HUES48 (cell line): ENCODE results near the gene AGRN.
"Not testable (repeated sequence)": the region's sequence is repeated elsewhere in the genome, so short reads cannot be mapped to it uniquely, and the experiment has no call there.

Experiments used
- H3K27ac ChIP-seq: one replicate; pipeline ENCODE4 v1.7.0; 2013; ENCODE audit warnings: low read depth, low read length, inconsistent platforms
- H3K27me3 ChIP-seq: 2 replicates; pipeline ENCODE4 v1.6.1; 2013; ENCODE audit warnings: mild to moderate bottlenecking, low read length; ENCODE audit not compliant: control insufficient read depth, insufficient read depth
- H3K36me3 ChIP-seq: 2 replicates; pipeline ENCODE4 v1.6.1; 2013; ENCODE audit warnings: low read length; ENCODE audit not compliant: control insufficient read depth, insufficient read depth
- H3K4me1 ChIP-seq: 2 replicates; pipeline ENCODE4 v1.6.1; 2013; ENCODE audit warnings: mild to moderate bottlenecking, low read length; ENCODE audit not compliant: control insufficient read depth, insufficient read depth
- H3K4me3 ChIP-seq: 2 replicates; pipeline ENCODE4 v1.5.1; 2013; ENCODE audit warnings: mild to moderate bottlenecking, low read depth, low read length
- H3K9ac ChIP-seq: 2 replicates; pipeline ENCODE4 v1.6.1; 2013; ENCODE audit warnings: mild to moderate bottlenecking, low read depth, low read length, moderate library complexity
- H3K9me3 ChIP-seq: 2 replicates; pipeline ENCODE4 v1.6.1; 2013; ENCODE audit warnings: low read length; ENCODE audit not compliant: control insufficient read depth, insufficient read depth

AGRN gene

DNA sequence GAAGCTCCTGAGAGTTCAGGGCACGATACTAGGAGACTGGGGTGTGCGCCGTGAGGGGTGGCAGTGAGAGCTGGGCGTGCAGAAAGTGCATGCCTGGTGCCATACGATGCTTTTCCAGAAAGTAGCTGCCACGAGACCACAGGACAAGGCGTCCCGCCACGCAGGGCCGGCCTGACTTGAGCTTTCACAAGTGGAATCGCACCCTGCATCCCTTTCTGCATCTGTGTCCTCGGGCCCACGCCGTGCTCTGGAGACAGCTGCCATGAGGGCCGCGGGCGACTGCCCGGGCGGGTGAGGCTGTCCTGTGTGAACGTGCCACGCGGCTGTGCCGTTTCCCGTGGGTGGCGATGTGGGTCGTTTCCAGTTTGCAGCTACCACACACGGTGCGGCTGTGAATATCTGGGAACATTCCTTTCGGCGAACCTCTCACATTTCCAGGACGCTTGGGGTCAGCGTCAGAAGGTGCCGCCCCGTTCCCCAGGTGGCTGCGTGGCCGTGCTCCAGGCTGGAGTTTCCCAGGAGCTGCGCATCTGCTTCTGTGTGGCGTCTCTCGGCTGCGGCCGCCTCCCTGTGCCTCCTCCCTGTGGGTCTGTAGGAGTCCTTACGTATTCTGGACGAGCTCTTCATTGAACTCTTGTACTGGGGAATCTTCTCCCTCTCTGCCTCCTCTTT is 37.0 kb upstream of the AGRN start:
- Histone ChIP-seq H3K9me3 (no peaks in the 10 kb centered on the region), H3K27me3 (peaks cover 49% of the 10 kb centered on the region), H3K36me3 (no peaks in the 10 kb centered on the region), H3K4me3 (no peak overlapping the region), H3K4me1 (no peaks in the 10 kb centered on the region), H3K9ac (no peak overlapping the region), H3K27ac (no peak overlapping the region)

GRCh38 chr1:983798-984475 is 36.0 kb upstream of the AGRN start:
- Histone ChIP-seq H3K9me3 (no peaks in the 10 kb centered on the region), H3K27me3 (peaks cover 55% of the 10 kb centered on the region), H3K9ac (no peak overlapping the region), H3K4me1 (no peaks in the 10 kb centered on the region), H3K27ac (no peak overlapping the region), H3K4me3 (no peak overlapping the region), H3K36me3 (no peaks in the 10 kb centered on the region)

DNA sequence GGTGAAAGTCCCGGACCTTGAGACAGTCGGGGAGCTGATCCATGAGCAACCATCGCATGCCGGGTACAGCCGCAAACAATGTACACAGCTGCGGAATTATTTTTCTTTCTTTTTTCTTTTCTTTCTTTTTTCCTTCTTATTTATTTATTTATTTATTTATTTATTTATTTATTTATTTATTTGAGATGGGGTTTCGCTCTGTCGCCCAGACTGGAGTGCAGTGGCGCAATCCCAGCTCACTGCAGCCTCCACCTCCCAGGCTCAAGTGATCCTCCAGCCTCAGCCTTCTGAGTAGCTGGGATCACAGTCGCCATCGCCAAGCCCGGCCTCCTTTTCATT is 35.5 kb upstream of the AGRN start:
- Histone ChIP-seq H3K36me3 (no peaks in the 10 kb centered on the region), H3K9ac (no peak overlapping the region), H3K9me3 (no peaks in the 10 kb centered on the region), H3K4me3 (no peak overlapping the region), H3K27me3 (peaks cover 59% of the 10 kb centered on the region), H3K4me1 (no peaks in the 10 kb centered on the region), H3K27ac (no peak overlapping the region)

DNA sequence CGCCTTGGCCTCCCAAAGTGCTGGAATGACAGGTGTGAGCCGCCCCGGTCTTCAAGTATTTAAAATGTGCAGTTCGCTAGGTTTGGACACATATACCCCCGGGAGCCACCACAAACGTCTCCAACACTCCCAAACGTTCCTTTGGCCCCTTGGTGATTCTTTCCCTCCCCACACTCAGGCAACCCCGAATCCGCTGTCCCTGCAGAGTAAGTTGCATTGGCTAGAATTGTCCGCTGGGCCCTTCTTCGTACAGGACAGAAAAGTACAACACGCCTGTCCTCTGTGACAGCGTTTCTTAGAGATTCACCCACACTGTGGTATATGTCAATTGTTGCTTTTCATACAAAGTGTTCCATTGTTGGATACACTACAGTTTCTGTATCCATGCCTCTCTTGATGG is 34.8 kb upstream of the AGRN start:
- H3K27ac ChIP-seq: no peak overlapping the region
- no peaks in the 10 kb centered on the region for H3K4me1 ChIP-seq
- H3K36me3 ChIP-seq: no peaks in the 10 kb centered on the region
- H3K27me3 ChIP-seq: peaks cover 57% of the 10 kb centered on the region
- H3K9me3 ChIP-seq: no peaks in the 10 kb centered on the region
- no peak overlapping the region for H3K9ac ChIP-seq
- H3K4me3 ChIP-seq: no peak overlapping the region

- H3K9ac ChIP-seq, H3K36me3 ChIP-seq, H3K4me1 ChIP-seq, H3K4me3 ChIP-seq, H3K27ac ChIP-seq, H3K9me3 ChIP-seq: not testable (repeated sequence)
- H3K27me3 ChIP-seq: peaks cover 61% of the 10 kb centered on the region
Measured at GRCh38 chr1:988061-988460, 31.9 kb upstream of the AGRN start.

GRCh38 chr1:991275-991674 is 28.6 kb upstream of the AGRN start:
- H3K9me3 ChIP-seq, H3K9ac ChIP-seq, H3K27ac ChIP-seq, H3K36me3 ChIP-seq, H3K4me3 ChIP-seq, H3K4me1 ChIP-seq: not testable (repeated sequence)
- peaks cover 64% of the 10 kb centered on the region for H3K27me3 ChIP-seq

- H3K27ac ChIP-seq: no peak overlapping the region
- H3K36me3 ChIP-seq: no peaks in the 10 kb centered on the region
- no peak overlapping the region for H3K9ac ChIP-seq
- no peaks in the 10 kb centered on the region for H3K9me3 ChIP-seq
- H3K27me3 ChIP-seq: peaks cover 67% of the 10 kb centered on the region
- H3K4me3 ChIP-seq: no peak overlapping the region
- no peaks in the 10 kb centered on the region for H3K4me1 ChIP-seq
Measured at GRCh38 chr1:991895-992294, 28.0 kb upstream of the AGRN start.

DNA sequence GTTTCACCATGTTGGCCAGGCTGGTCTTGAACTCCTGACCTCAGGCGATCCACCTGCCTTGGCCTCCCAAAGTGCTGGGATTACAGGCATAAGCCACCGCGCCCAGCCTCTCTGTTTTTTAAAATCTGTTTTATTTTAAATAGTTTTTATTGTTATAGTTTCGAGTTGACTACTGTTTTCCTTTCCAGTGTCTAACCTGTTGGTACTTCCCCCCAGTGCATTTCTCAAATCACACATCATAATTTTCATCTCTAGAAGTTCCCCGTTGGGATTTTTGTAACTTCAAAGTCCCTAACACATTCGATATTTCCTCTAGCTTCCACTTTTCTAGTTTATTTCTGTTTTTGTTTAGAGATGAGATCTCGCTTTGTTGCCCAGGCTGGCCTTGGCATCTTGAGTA is 27.6 kb upstream of the AGRN start:
- no peak overlapping the region for H3K9ac ChIP-seq
- H3K9me3 ChIP-seq: no peaks in the 10 kb centered on the region
- no peak overlapping the region for H3K27ac ChIP-seq
- no peaks in the 10 kb centered on the region for H3K36me3 ChIP-seq
- no peaks in the 10 kb centered on the region for H3K4me1 ChIP-seq
- peaks cover 72% of the 10 kb centered on the region for H3K27me3 ChIP-seq
- no peak overlapping the region for H3K4me3 ChIP-seq

DNA sequence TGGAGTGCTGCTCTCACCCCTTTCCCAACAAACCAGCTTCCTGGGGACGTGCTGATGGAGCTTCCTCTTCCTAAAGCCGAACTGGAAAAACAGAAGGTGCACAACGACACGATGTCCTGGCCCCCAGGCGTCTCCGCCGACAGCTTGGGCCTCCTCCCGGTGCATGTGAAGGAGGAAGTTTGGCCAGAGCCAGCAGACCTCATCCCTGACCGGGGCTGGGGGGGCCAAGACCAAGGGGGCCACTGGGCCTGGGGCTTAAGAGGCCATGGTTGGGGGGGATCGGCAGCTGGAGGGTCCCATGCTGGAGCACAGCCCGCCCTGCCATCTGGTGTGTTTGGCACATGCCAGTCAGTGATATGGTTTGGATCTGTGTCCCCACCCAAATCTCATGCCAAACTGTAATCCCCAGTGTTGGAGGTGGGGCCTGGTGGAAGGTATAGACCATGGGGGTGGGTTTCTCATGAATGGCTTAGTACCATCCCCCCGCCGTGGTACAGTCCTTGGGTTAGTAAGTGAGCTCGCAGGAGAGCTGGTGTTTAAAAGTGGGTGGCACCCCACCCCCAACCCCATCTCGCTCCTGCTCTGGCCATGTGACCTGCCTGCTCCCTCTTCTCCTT is 26.4 kb upstream of the AGRN start:
- Histone ChIP-seq H3K27me3 (peaks cover 82% of the 10 kb centered on the region), H3K4me1 (no peaks in the 10 kb centered on the region), H3K4me3 (no peak overlapping the region), H3K36me3 (no peaks in the 10 kb centered on the region), H3K9me3 (no peaks in the 10 kb centered on the region), H3K9ac (no peak overlapping the region), H3K27ac (no peak overlapping the region)

DNA sequence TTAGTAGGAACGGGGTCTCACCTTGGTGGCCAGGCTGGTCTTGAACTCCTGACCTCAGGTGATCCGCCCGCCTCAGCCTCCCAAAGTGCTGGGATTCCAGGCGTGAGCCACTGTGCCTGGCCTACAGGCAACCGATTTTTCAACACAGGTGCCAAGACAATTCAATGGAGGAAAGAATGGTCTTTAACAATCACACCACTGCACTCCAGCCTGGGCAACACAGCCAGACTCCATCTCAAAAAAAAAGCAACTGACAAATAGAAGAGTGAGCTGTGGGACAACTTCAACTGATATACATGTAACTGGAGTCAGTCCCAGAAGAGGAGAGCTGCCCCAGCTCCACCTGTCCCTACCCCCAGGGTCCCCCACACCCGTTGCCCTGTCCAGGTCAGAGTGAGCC is 25.4 kb upstream of the AGRN start:
- not testable (repeated sequence) for H3K4me1 ChIP-seq, H3K4me3 ChIP-seq, H3K27ac ChIP-seq, H3K36me3 ChIP-seq, H3K9me3 ChIP-seq, H3K9ac ChIP-seq
- H3K27me3 ChIP-seq: peaks cover 82% of the 10 kb centered on the region
